ENCODE results near the gene NOP16. TPM values are rescaled to one million over a fixed set of nuclear protein-coding genes. Genes with fewer than 3 reads are reported as not detected.

Gene NOP16
- total and polyA plus RNA-seq, 2 of the 13 experiments (the other 11 are each of a cell fraction or from before 2014, with no cell fraction given): 43.3 to 48.4 TPM

- TF ChIP-seq, protein P1, sequence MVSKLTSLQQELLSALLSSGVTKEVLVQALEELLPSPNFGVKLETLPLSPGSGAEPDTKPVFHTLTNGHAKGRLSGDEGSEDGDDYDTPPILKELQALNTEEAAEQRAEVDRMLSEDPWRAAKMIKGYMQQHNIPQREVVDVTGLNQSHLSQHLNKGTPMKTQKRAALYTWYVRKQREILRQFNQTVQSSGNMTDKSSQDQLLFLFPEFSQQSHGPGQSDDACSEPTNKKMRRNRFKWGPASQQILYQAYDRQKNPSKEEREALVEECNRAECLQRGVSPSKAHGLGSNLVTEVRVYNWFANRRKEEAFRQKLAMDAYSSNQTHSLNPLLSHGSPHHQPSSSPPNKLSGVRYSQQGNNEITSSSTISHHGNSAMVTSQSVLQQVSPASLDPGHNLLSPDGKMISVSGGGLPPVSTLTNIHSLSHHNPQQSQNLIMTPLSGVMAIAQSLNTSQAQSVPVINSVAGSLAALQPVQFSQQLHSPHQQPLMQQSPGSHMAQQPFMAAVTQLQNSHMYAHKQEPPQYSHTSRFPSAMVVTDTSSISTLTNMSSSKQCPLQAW (CRISPR knock-in tag; IDR thresholded peaks at IDR 0.05): peak; percentile 96; the same call in 1 of the 2 replicates
- TF ChIP-seq BCL6 (CRISPR knock-in tag; IDR thresholded peaks at IDR 0.05): peak; percentile 37; the same call in 1 of the 2 replicates
- TF ChIP-seq MYC (CRISPR knock-in tag; IDR thresholded peaks at IDR 0.05; ENCODE audit: borderline replicate concordance): peak; percentile 100
- TF ChIP-seq ZNF138 (CRISPR knock-in tag; IDR thresholded peaks at IDR 0.05; ENCODE audit: low read depth): peak; percentile 88
- peak; percentile 59; the same call in 1 of the 2 replicates for TF ChIP-seq ZNF598 (CRISPR knock-in tag; IDR thresholded peaks at IDR 0.05; ENCODE audit: borderline replicate concordance)
- TF ChIP-seq SIN3A (IDR thresholded peaks at IDR 0.05; ENCODE audit: borderline replicate concordance, low read depth, low read length): peak; percentile 96
- TF ChIP-seq HNF4A (CRISPR knock-in tag; IDR thresholded peaks at IDR 0.05): peak; percentile 9; the same call in 1 of the 2 replicates
- peak; percentile 79 for TF ChIP-seq ZNF792 (CRISPR knock-in tag; IDR thresholded peaks at IDR 0.05)
- TF ChIP-seq ZNF773 (CRISPR knock-in tag; IDR thresholded peaks at IDR 0.05; ENCODE audit: borderline replicate concordance): 0 out of 2 replicates have a peak, but pooled peaks have one; percentile 29
- TF ChIP-seq TOPORS (CRISPR knock-in tag; IDR thresholded peaks at IDR 0.05): peak; percentile 95
- TF ChIP-seq ELF1 (CRISPR knock-in tag; IDR thresholded peaks at IDR 0.05): peak; percentile 85
- 0 out of 2 replicates have a peak, but pooled peaks have one; percentile 49 for TF ChIP-seq THYN1 (CRISPR knock-in tag; IDR thresholded peaks at IDR 0.05; ENCODE audit: borderline replicate concordance, low read depth)
- 0 out of 2 replicates have a peak, but pooled peaks have one; percentile 39 for TF ChIP-seq ZNF24 (IDR thresholded peaks at IDR 0.05)
- TF ChIP-seq ARNT (IDR thresholded peaks at IDR 0.05): no peak
- TF ChIP-seq ZNF383 (CRISPR knock-in tag; IDR thresholded peaks at IDR 0.05; ENCODE audit: borderline replicate concordance): peak; percentile 81; the same call in 1 of the 2 replicates
- TF ChIP-seq PATZ1 (CRISPR knock-in tag; IDR thresholded peaks at IDR 0.05): peak; percentile 27; the same call in 1 of the 2 replicates
- no peak for TF ChIP-seq ZNF713 (CRISPR knock-in tag; IDR thresholded peaks at IDR 0.05)
- TF ChIP-seq HNF1A (IDR thresholded peaks at IDR 0.05; ENCODE audit: low read depth): no peak
- TF ChIP-seq HNF1A (CRISPR knock-in tag; IDR thresholded peaks at IDR 0.05; ENCODE audit: borderline replicate concordance): peak; percentile 82
- no peak for TF ChIP-seq DNMT1 (CRISPR knock-in tag; IDR thresholded peaks at IDR 0.05)
- TF ChIP-seq ZKSCAN8 (CRISPR knock-in tag; IDR thresholded peaks at IDR 0.05; ENCODE audit: borderline replicate concordance): peak; percentile 65
- no peak for TF ChIP-seq HHEX (CRISPR knock-in tag; IDR thresholded peaks at IDR 0.05)
- 0 out of 2 replicates have a peak, but pooled peaks have one; percentile 7 for TF ChIP-seq STAG1 (CRISPR knock-in tag; IDR thresholded peaks at IDR 0.05)
- TF ChIP-seq NFKB2 (CRISPR knock-in tag; IDR thresholded peaks at IDR 0.05; ENCODE audit: borderline replicate concordance): peak; percentile 73
These were observed at the start of gene NOP16, which contains the start of gene HIGD2A (continued) for GRCh38 chr5:176388444-176389134.
